Measurements from ENCODE around the gene ZMYND10. TPM values are rescaled to one million over a fixed set of nuclear protein-coding genes. Genes with fewer than 3 reads are reported as not detected.

ZMYND10 gene
- total RNA-seq, 1 donor from 2014 or later, result 1.1 TPM

DNA sequence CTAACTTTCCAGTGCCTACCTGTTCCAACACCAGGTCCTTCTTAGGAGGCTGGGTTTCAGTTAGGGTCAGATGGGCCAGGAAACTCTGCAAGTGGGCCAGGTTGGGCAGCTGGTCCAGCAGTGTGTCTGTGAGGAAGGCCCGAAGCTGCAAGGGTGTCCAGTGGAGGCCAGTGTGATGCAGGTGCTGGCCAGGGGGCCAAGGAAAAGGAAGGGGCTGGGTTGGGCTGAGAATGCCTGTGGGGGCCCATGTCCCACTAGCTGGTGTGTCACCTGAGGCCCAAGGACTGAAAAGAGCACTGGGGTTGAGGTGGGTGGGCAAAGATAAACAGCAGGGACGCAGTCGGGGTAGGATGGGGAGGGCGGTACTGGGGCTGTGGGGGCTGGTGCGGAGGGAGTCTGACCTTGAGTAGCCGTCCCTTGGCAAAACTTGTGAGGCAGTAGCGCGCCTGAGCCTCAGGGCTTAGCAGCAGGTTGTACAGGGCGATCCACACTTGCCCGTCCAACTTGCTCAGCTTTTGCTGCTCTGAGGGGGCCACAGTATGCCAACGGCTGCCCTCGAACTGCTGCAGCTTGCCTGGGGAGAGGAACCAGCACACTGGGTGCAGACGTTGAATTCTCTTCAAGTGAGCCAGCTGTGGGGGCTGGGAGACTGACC, 3.4 kb downstream of the ZMYND10 start:
- Mint-ChIP-seq H3K27ac (ENCODE audit: unreplicated experiment) (no peak overlapping the region), H3K4me3 (ENCODE audit: unreplicated experiment) (no peak overlapping the region), H3K4me1 (ENCODE audit: low read depth) (peaks cover 29% of the 10 kb centered on the region), H3K9me3 (ENCODE audit: low read depth) (no peaks in the 10 kb centered on the region), H3K36me3 (ENCODE audit: low read depth) (no peaks in the 10 kb centered on the region), H3K27me3 (ENCODE audit: low read depth) (no peaks in the 10 kb centered on the region)
- TF ChIP-seq, protein P1, sequence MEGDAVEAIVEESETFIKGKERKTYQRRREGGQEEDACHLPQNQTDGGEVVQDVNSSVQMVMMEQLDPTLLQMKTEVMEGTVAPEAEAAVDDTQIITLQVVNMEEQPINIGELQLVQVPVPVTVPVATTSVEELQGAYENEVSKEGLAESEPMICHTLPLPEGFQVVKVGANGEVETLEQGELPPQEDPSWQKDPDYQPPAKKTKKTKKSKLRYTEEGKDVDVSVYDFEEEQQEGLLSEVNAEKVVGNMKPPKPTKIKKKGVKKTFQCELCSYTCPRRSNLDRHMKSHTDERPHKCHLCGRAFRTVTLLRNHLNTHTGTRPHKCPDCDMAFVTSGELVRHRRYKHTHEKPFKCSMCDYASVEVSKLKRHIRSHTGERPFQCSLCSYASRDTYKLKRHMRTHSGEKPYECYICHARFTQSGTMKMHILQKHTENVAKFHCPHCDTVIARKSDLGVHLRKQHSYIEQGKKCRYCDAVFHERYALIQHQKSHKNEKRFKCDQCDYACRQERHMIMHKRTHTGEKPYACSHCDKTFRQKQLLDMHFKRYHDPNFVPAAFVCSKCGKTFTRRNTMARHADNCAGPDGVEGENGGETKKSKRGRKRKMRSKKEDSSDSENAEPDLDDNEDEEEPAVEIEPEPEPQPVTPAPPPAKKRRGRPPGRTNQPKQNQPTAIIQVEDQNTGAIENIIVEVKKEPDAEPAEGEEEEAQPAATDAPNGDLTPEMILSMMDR (IDR thresholded peaks at IDR 0.05), result no peak
- DNase-seq (ENCODE audit: low spot score), result no peak

- Mint-ChIP-seq H3K27me3 (ENCODE audit: low read depth) (no peaks in the 10 kb centered on the region), H3K9me3 (ENCODE audit: low read depth) (no peaks in the 10 kb centered on the region)
- TF ChIP-seq, protein P1 (IDR thresholded peaks at IDR 0.05), result no peak
These were observed 4.0 kb downstream of the ZMYND10 start for GRCh38 chr3:50341537-50341936.

DNA sequence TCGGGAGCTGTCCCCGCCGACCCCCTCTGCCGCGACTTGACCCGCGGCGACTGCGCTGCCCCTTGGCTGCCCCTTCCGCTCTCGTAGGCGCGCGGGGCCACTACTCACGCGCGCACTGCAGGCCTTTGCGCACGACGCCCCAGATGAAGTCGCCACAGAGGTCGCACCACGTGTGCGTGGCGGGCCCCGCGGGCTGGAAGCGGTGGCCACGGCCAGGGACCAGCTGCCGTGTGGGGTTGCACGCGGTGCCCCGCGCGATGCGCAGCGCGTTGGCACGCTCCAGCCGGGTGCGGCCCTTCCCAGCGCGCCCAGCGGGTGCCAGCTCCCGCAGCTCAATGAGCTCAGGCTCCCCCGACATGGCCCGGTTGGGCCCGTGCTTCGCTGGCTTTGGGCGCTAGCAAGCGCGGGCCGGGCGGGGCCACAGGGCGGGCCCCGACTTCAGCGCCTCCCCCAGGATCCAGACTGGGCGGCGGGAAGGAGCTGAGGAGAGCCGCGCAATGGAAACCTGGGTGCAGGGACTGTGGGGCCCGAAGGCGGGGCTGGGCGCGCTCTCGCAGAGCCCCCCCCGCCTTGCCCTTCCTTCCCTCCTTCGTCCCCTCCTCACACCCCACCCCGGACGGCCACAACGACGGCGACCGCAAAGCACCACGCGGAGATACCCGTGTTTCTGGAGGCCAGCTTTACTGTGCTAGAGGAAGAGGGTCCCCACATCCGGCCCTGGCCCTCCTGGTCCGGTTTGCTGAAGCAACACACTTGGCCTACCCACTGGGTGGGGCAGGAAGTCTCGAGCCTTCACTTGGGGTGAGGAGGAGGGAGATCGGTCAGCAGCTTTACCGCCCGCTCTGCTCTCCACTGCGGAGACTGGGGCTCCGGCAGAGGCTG, 4.8 kb downstream of the ZMYND10 start, which contains the start of gene RASSF1:
Gene RASSF1, minus strand, starts transcription at position 389 of the 882 bp plus-strand sequence. Its CDS starts 31 bp downstream, at position 358.
- Mint-ChIP-seq H3K9me3 (ENCODE audit: low read depth) (no peaks in the 10 kb centered on the region), H3K27ac (ENCODE audit: unreplicated experiment) (no peak within 1 kb of the TSS), H3K27me3 (ENCODE audit: low read depth) (no peaks in the 10 kb centered on the region)

More at GRCh38 chr3:50341537-50341936, 4.0 kb downstream of the ZMYND10 start:
- DNase-seq (ENCODE audit: low spot score), result no peak
- Mint-ChIP-seq H3K27ac (ENCODE audit: unreplicated experiment) (no peak overlapping the region), H3K4me3 (ENCODE audit: unreplicated experiment) (no peak overlapping the region), H3K4me1 (ENCODE audit: low read depth) (peaks cover 29% of the 10 kb centered on the region), H3K36me3 (ENCODE audit: low read depth) (no peaks in the 10 kb centered on the region)

DNA sequence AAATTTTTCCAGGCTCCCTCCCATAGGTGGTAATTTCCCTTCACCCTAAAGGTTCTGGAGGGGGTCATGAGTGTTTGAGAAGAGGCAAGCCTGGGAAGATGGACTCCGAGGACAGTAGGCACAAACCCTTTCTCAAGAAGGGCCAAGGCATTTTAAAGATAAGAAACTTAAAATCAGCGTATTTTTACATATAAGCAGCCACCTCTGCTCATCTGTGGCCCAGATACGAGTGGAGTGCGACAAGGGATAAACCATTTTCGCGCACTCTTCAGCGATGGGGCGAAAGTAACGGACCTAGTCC, 5.4 kb downstream of the ZMYND10 start:
- Mint-ChIP-seq H3K4me3 (ENCODE audit: unreplicated experiment) (no peak overlapping the region), H3K27ac (ENCODE audit: unreplicated experiment) (no peak overlapping the region), H3K27me3 (ENCODE audit: low read depth) (no peaks in the 10 kb centered on the region), H3K36me3 (ENCODE audit: low read depth) (no peaks in the 10 kb centered on the region), H3K4me1 (ENCODE audit: low read depth) (peaks cover 39% of the 10 kb centered on the region), H3K9me3 (ENCODE audit: low read depth) (no peaks in the 10 kb centered on the region)
- TF ChIP-seq, protein P1 (IDR thresholded peaks at IDR 0.05), result no peak
- no peak for DNase-seq (ENCODE audit: low spot score)

More for the DNA sequence above, 4.8 kb downstream of the ZMYND10 start, which contains the start of gene RASSF1:
- DNase-seq (ENCODE audit: low spot score), result no peak
- TF ChIP-seq, protein P1 (IDR thresholded peaks at IDR 0.05), result no peak
- Mint-ChIP-seq H3K4me1 (ENCODE audit: low read depth) (peaks cover 33% of the 10 kb centered on the region), H3K36me3 (ENCODE audit: low read depth) (no peaks in the 10 kb centered on the region), H3K4me3 (ENCODE audit: unreplicated experiment) (peak within 1 kb of the TSS; percentile 19)

DNA sequence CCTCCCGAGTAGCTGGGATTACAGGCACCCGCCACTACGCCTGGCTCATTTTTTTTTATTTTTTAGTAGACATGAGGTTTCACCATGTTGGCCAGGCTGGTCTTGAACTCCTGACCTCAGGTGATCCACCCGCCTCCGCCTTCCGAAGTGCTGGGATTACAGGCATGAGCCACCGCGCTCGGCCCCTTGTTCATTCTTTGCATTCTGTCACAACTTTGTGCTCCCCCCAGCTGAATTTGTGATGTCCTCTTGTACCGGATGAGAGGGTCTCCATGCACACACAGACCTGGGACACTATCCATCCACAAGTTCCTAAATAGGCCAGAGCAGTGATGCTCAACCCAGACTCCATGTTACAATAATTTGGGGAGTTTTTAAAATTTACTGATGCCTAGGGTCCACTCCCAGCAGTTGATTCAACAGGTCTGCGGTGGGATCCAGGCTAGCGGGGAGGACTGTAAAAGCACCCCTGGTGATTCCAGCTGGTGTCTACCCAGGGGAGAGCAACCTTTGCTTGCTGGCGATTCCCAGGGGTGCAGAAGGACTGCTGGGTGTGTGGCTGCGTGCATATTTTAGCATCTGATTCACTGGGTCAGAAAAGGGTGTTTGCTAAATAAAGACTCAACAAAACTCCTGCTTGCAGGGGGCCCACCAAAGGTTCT, 5.9 kb downstream of the ZMYND10 start:
- Mint-ChIP-seq H3K4me3 (ENCODE audit: unreplicated experiment) (no peak overlapping the region), H3K27me3 (ENCODE audit: low read depth) (no peaks in the 10 kb centered on the region)

More for the DNA sequence above, 5.9 kb downstream of the ZMYND10 start:
- TF ChIP-seq, protein P1 (IDR thresholded peaks at IDR 0.05), result no peak
- H3K4me1 Mint-ChIP-seq (ENCODE audit: low read depth), result peaks cover 43% of the 10 kb centered on the region
- no peaks in the 10 kb centered on the region for H3K36me3 Mint-ChIP-seq (ENCODE audit: low read depth)
- H3K9me3 Mint-ChIP-seq (ENCODE audit: low read depth), result no peaks in the 10 kb centered on the region
- DNase-seq (ENCODE audit: low spot score), result no peak
- H3K27ac Mint-ChIP-seq (ENCODE audit: unreplicated experiment), result no peak overlapping the region

Measured in chondrocyte (in vitro differentiated cells).